ENCODE results near the gene MAPK10.
"Not testable (repeated sequence)": the region's sequence is repeated elsewhere in the genome, so short reads cannot be mapped to it uniquely, and the experiment has no call there.

Gene MAPK10

GRCh38 chr4:86185659-86186058 is 174.2 kb downstream of the MAPK10 start:
- H3K4me3 ChIP-seq (ENCODE audit: low read depth, low read length), result no peak overlapping the region
- TF ChIP-seq, protein P1, sequence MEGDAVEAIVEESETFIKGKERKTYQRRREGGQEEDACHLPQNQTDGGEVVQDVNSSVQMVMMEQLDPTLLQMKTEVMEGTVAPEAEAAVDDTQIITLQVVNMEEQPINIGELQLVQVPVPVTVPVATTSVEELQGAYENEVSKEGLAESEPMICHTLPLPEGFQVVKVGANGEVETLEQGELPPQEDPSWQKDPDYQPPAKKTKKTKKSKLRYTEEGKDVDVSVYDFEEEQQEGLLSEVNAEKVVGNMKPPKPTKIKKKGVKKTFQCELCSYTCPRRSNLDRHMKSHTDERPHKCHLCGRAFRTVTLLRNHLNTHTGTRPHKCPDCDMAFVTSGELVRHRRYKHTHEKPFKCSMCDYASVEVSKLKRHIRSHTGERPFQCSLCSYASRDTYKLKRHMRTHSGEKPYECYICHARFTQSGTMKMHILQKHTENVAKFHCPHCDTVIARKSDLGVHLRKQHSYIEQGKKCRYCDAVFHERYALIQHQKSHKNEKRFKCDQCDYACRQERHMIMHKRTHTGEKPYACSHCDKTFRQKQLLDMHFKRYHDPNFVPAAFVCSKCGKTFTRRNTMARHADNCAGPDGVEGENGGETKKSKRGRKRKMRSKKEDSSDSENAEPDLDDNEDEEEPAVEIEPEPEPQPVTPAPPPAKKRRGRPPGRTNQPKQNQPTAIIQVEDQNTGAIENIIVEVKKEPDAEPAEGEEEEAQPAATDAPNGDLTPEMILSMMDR (IDR thresholded peaks at IDR 0.05; ENCODE audit: control insufficient read depth, extremely low read depth, insufficient read depth), result no peak
- DNase-seq (ENCODE audit: low read depth), result no peak

DNA sequence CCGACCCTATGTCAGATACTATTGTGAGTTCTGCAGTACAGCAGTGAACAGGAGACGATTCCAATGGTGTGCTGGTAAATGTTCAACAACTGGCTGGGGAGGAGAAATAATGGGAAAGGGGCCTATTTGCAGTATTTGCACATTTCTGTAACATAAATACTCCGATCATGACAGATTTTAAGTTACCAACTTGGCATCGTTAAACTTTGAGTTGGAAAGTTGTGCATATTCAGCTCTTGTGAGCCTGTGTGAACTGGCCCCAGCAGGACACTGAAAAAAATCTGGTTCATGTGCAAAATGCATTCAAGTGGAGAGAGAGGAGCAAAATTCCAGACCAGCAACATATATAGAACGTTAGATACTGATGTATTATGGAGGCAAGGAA is 175.0 kb downstream of the MAPK10 start:
- no peak for DNase-seq (ENCODE audit: low read depth)
- H3K4me3 ChIP-seq (ENCODE audit: low read depth, low read length), result no peak overlapping the region
- TF ChIP-seq, protein P1 (IDR thresholded peaks at IDR 0.05; ENCODE audit: control insufficient read depth, extremely low read depth, insufficient read depth), result no peak

GRCh38 chr4:86184216-86184900 is 175.5 kb downstream of the MAPK10 start:
- DNase-seq (ENCODE audit: low read depth), result no peak
- TF ChIP-seq, protein P1 (IDR thresholded peaks at IDR 0.05; ENCODE audit: control insufficient read depth, extremely low read depth, insufficient read depth), result no peak
- H3K4me3 ChIP-seq (ENCODE audit: low read depth, low read length), result no peak overlapping the region

GRCh38 chr4:86181585-86181984 is 178.3 kb downstream of the MAPK10 start:
- H3K4me3 ChIP-seq (ENCODE audit: low read depth, low read length), result no peak overlapping the region
- DNase-seq (ENCODE audit: low read depth), result no peak
- TF ChIP-seq, protein P1 (IDR thresholded peaks at IDR 0.05; ENCODE audit: control insufficient read depth, extremely low read depth, insufficient read depth), result no peak

- TF ChIP-seq, protein P1 (IDR thresholded peaks at IDR 0.05; ENCODE audit: control insufficient read depth, extremely low read depth, insufficient read depth), result no peak
- DNase-seq (ENCODE audit: low read depth), result no peak
- H3K4me3 ChIP-seq (ENCODE audit: low read depth, low read length), result no peak overlapping the region
These were observed 181.6 kb downstream of the MAPK10 start for GRCh38 chr4:86178211-86178610.

GRCh38 chr4:86174506-86174905 is 185.3 kb downstream of the MAPK10 start:
- DNase-seq (ENCODE audit: low read depth), result no peak
- TF ChIP-seq, protein P1 (IDR thresholded peaks at IDR 0.05; ENCODE audit: control insufficient read depth, extremely low read depth, insufficient read depth), result no peak
- no peak overlapping the region for H3K4me3 ChIP-seq (ENCODE audit: low read depth, low read length)

DNA sequence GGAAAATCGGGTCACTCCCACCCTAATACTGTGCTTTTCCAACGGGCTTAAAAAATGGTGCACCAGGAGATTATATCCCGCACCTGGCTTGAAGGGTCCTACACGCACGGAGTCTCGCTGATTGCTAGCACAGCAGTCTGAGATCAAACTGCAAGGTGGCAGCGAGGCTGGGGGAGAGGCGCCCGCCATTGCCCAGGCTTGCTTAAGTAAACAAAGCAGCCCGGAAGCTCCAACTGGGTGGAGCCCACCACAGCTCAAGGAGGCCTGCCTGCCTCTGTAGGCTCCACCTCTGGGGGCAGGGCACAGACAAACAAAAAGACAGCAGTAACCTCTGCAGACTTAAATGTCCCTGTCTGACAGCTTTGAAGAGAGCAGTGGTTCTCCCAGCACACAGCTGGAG is 191.5 kb downstream of the MAPK10 start:
- DNase-seq (ENCODE audit: low read depth); H3K4me3 ChIP-seq (ENCODE audit: low read depth, low read length): not testable (repeated sequence)

Data from LNCaP clone FGC (cell line).